PFSK-1 (cell line): ENCODE measurements around the gene PPARGC1A.

ENCODE experiments used
- POLR2AphosphoS5 ChIP-seq: IDR thresholded peaks from 2 replicates; pipeline ENCODE4 v1.6.1; 2012; ENCODE audit warnings: low read depth, mild to moderate bottlenecking, control low read depth, low read length, moderate library complexity
- REST ChIP-seq, 2 experiments: IDR thresholded peaks; 2 replicates each; pipeline versions ENCODE4 v1.6.1 to v1.8.0; 2011 to 2012; ENCODE audit warnings: low read depth in 2 of 2, low read length in 2 of 2, control low read depth in 1 of 2, inconsistent platforms in 1 of 2, mild to moderate bottlenecking in 1 of 2, moderate library complexity in 1 of 2; ENCODE audit not compliant: insufficient read depth in 1 of 2
- SIN3A ChIP-seq: IDR thresholded peaks from 2 replicates; pipeline ENCODE4 v1.6.1; 2012; ENCODE audit warnings: mild to moderate bottlenecking, low read length, moderate library complexity, borderline replicate concordance; ENCODE audit not compliant: insufficient read depth
- TAF1 ChIP-seq: IDR thresholded peaks from 2 replicates; pipeline ENCODE4 v1.6.1; 2012; ENCODE audit warnings: low read length, control low read depth, borderline replicate concordance; ENCODE audit not compliant: insufficient read depth

- TF ChIP-seq TAF1 = no peak
- no peak for TF ChIP-seq SIN3A
- TF ChIP-seq POLR2AphosphoS5 = no peak
- TF ChIP-seq REST (IDR thresholded peaks at IDR 0.05; ENCODE audit: insufficient read depth in 1 of 2, low read depth in 2 of 2, low read length in 2 of 2) = no peak
Observed at GRCh38 chr4:23897564-23898109, 7.8 kb upstream of the PPARGC1A start.
